Upper lobe of right lung (tissue), 1 donor: ENCODE results near the gene CDKAL1. TPM values are rescaled to one million over a fixed set of nuclear protein-coding genes. Genes with fewer than 3 reads are reported as not detected.

Experiments used
- ATAC-seq: fragments of 200-7000 bp; cut with Tn5 transposase; one replicate; pipeline ENCODE4 v1.9.1; 2020; ENCODE audit warnings: mild to moderate bottlenecking, moderate library complexity
- DNase-seq: peaks from one replicate; pipeline ENCODE4 v3.0.0-alpha.2; 2020
- H3K27ac ChIP-seq: fragments of 200-600 bp; one replicate; pipeline ENCODE4 v1.8.0; 2022
- H3K27me3 ChIP-seq: fragments of 200-600 bp; one replicate; pipeline ENCODE4 v1.8.0; 2022; ENCODE audit warnings: mild to moderate bottlenecking
- H3K36me3 ChIP-seq: fragments of 200-600 bp; one replicate; pipeline ENCODE4 v1.8.0; 2022
- H3K4me1 ChIP-seq: fragments of 200-600 bp; one replicate; pipeline ENCODE4 v1.8.0; 2022
- H3K4me3 ChIP-seq: fragments of 200-600 bp; one replicate; pipeline ENCODE4 v1.8.0; 2022; ENCODE audit warnings: mild to moderate bottlenecking
- H3K9me3 ChIP-seq: fragments of 200-600 bp; one replicate; pipeline ENCODE4 v1.8.0; 2022
- CTCF ChIP-seq: fragments of 200-600 bp; IDR thresholded peaks from one replicate; pipeline ENCODE4 v1.8.0; 2022; ENCODE audit warnings: antibody characterized with exemption
- intact Hi-C: fragments of 100-400 bp; cut with DNase I; formaldehyde crosslinking; loops from one replicate; pipeline ENCODE4 v1.11.0; 2022
- total RNA-seq: library from RNA; stranded (reverse); fragmentation: NEBNext Ultra II Directional; extraction: Animal tissue kit (Norgen Biotek cat#: 25700); gene quantifications from one replicate; pipeline ENCODE4 v1.2.1, GENCODE V29; 2021
- donor health status: DM: no; HTN: yes; CAD: no; lungs with severe emphysema.

Gene CDKAL1
- total RNA-seq, 1 donor from 2014 or later = 16.0 TPM

- DNase-seq = no peak
- no peak overlapping the region for H3K27ac ChIP-seq
Observed at GRCh38 chr6:20811109-20811761, 277.0 kb downstream of the CDKAL1 start.

GRCh38 chr6:20812776-20813175 lies 278.5 kb downstream of the CDKAL1 start:
- no peaks in the 10 kb centered on the region for H3K36me3 ChIP-seq
- ATAC-seq = no peak
- peaks cover 4% of the 10 kb centered on the region for H3K4me1 ChIP-seq
- H3K27me3 ChIP-seq = no peaks in the 10 kb centered on the region
- TF ChIP-seq CTCF = no peak
- intact Hi-C loops = no loop called here
- H3K27ac ChIP-seq = no peak overlapping the region
- no peak for DNase-seq
- no peaks in the 10 kb centered on the region for H3K9me3 ChIP-seq
- no peak overlapping the region for H3K4me3 ChIP-seq

More at GRCh38 chr6:20811109-20811761, 277.0 kb downstream of the CDKAL1 start:
- ATAC-seq = no peak
- no peak for TF ChIP-seq CTCF
- no peaks in the 10 kb centered on the region for H3K36me3 ChIP-seq
- no peaks in the 10 kb centered on the region for H3K27me3 ChIP-seq
- intact Hi-C loops = no loop called here
- H3K9me3 ChIP-seq = no peaks in the 10 kb centered on the region
- H3K4me1 ChIP-seq = peaks cover 4% of the 10 kb centered on the region
- no peak overlapping the region for H3K4me3 ChIP-seq

- H3K4me1 ChIP-seq = peaks cover 4% of the 10 kb centered on the region
- no peak for ATAC-seq
Observed at GRCh38 chr6:20814494-20814893, 280.2 kb downstream of the CDKAL1 start.

GRCh38 chr6:20816126-20816525 lies 281.9 kb downstream of the CDKAL1 start:
- no peaks in the 10 kb centered on the region for H3K9me3 ChIP-seq
- TF ChIP-seq CTCF = no peak
- no peaks in the 10 kb centered on the region for H3K36me3 ChIP-seq
- intact Hi-C loops = no loop called here
- ATAC-seq = no peak
- no peaks in the 10 kb centered on the region for H3K4me1 ChIP-seq
- no peak overlapping the region for H3K27ac ChIP-seq
- no peaks in the 10 kb centered on the region for H3K27me3 ChIP-seq
- no peak for DNase-seq
- H3K4me3 ChIP-seq = no peak overlapping the region

More at GRCh38 chr6:20814494-20814893, 280.2 kb downstream of the CDKAL1 start:
- Histone ChIP-seq H3K27ac (no peak overlapping the region), H3K27me3 (no peaks in the 10 kb centered on the region), H3K4me3 (no peak overlapping the region), H3K9me3 (no peaks in the 10 kb centered on the region), H3K36me3 (no peaks in the 10 kb centered on the region)
- no peak for DNase-seq
- no peak for TF ChIP-seq CTCF
- intact Hi-C loops = no loop called here

GRCh38 chr6:20817806-20818320 lies 283.6 kb downstream of the CDKAL1 start:
- intact Hi-C loops = no loop called here
- H3K27ac ChIP-seq = no peak overlapping the region
- no peak overlapping the region for H3K4me3 ChIP-seq
- H3K9me3 ChIP-seq = no peaks in the 10 kb centered on the region
- DNase-seq (no peak), ATAC-seq (no peak)
- H3K4me1 ChIP-seq = no peaks in the 10 kb centered on the region
- no peaks in the 10 kb centered on the region for H3K36me3 ChIP-seq
- TF ChIP-seq CTCF = no peak
- no peaks in the 10 kb centered on the region for H3K27me3 ChIP-seq
